ENCODE measurements around the gene INSYN2B. TPM values are rescaled to one million over a fixed set of nuclear protein-coding genes. Genes with fewer than 3 reads are reported as not detected.

The INSYN2B gene
- total RNA-seq, 1 experiment from 2014 or later: 1.5 TPM

GRCh38 chr5:169922474-169922873, 57.8 kb downstream of the INSYN2B start:
- H3K9ac ChIP-seq (ENCODE audit: low read length): no peak overlapping the region
- H4K20me1 ChIP-seq (ENCODE audit: low read length): no peaks in the 10 kb centered on the region
- no peaks in the 10 kb centered on the region for H3F3A ChIP-seq (ENCODE audit: low read length, unreplicated experiment)
- peaks cover 25% of the 10 kb centered on the region for H3K4me1 ChIP-seq (ENCODE audit: insufficient read depth, low read length)
- H2AFZ ChIP-seq (ENCODE audit: low read length): no peak overlapping the region
- no peak for TF ChIP-seq EZH2 (IDR thresholded peaks at IDR 0.05; ENCODE audit: low read length, unreplicated experiment)
- no peak for TF ChIP-seq CTCF (conservative IDR thresholded peaks at IDR 0.05; ENCODE audit: low read depth, low read length)
- TF ChIP-seq EZH2phosphoT487 (IDR thresholded peaks at IDR 0.05; ENCODE audit: borderline replicate concordance, low read length): no peak
- ATAC-seq (no peak), DNase-seq (no peak)
- ChIA-PET CTCF (interaction anchor here (2.2 kb wide), 1 partner anchor 58 kb away, joined by 6 read pairs; the partner anchor contains the start of gene INSYN2B), POLR2A (ENCODE audit: unreplicated experiment) (interaction anchor here (0.6 kb wide), 1 partner anchor 206 kb away, joined by 3 read pairs; no protein-coding TSS in a partner anchor)
- BruUV-seq (replicated peaks): no TSS peak
- intact Hi-C loops (cut with micrococcal nuclease): loop anchor here (1.0 to 10.0 kb wide), 2 partner anchors 11 to 292 kb away; no protein-coding TSS in a partner anchor
- H3K9me3 ChIP-seq (ENCODE audit: low read length): no peaks in the 10 kb centered on the region
- H3K4me2 ChIP-seq (ENCODE audit: low read length): no peak overlapping the region
- H3K27ac ChIP-seq (ENCODE audit: low read length): no peak overlapping the region
- no peaks in the 10 kb centered on the region for H3K79me2 ChIP-seq (ENCODE audit: low read length)
- H3K9me2 ChIP-seq (replicated peaks; ENCODE audit: low read length): no peaks in the 10 kb centered on the region
- no peaks in the 10 kb centered on the region for H3K36me3 ChIP-seq (ENCODE audit: low read depth, low read length)
- no peaks in the 10 kb centered on the region for H3K27me3 ChIP-seq (ENCODE audit: low read length)
- no peak overlapping the region for H3K4me3 ChIP-seq (ENCODE audit: low read length)

GRCh38 chr5:169921949-169922348, 58.3 kb downstream of the INSYN2B start:
- ChIA-PET POLR2A (ENCODE audit: unreplicated experiment) (no interaction called here), CTCF (interaction anchor here (2.2 kb wide), 1 partner anchor 59 kb away, joined by 6 read pairs; the partner anchor contains the start of gene INSYN2B)
- H3K4me3 ChIP-seq (ENCODE audit: low read length): no peak overlapping the region
- H3K27ac ChIP-seq (ENCODE audit: low read length): no peak overlapping the region
- H3F3A ChIP-seq (ENCODE audit: low read length, unreplicated experiment): no peaks in the 10 kb centered on the region
- H3K9me3 ChIP-seq (ENCODE audit: low read length): no peaks in the 10 kb centered on the region
- H3K9ac ChIP-seq (ENCODE audit: low read length): no peak overlapping the region
- no peaks in the 10 kb centered on the region for H3K36me3 ChIP-seq (ENCODE audit: low read depth, low read length)
- ATAC-seq: peak; percentile 72
- no peaks in the 10 kb centered on the region for H4K20me1 ChIP-seq (ENCODE audit: low read length)
- H3K9me2 ChIP-seq (replicated peaks; ENCODE audit: low read length): no peaks in the 10 kb centered on the region
- no peaks in the 10 kb centered on the region for H3K79me2 ChIP-seq (ENCODE audit: low read length)
- H2AFZ ChIP-seq (ENCODE audit: low read length): no peak overlapping the region
- TF ChIP-seq CTCF (conservative IDR thresholded peaks at IDR 0.05; ENCODE audit: low read depth, low read length) (no peak), EZH2 (IDR thresholded peaks at IDR 0.05; ENCODE audit: low read length, unreplicated experiment) (no peak), EZH2phosphoT487 (IDR thresholded peaks at IDR 0.05; ENCODE audit: borderline replicate concordance, low read length) (no peak)
- no peak overlapping the region for H3K4me2 ChIP-seq (ENCODE audit: low read length)
- intact Hi-C loops (cut with micrococcal nuclease): loop anchor here (1.0 to 10.0 kb wide), 2 partner anchors 11 to 293 kb away; no protein-coding TSS in a partner anchor
- H3K4me1 ChIP-seq (ENCODE audit: insufficient read depth, low read length): peaks cover 25% of the 10 kb centered on the region
- no TSS peak for BruUV-seq (replicated peaks)
- H3K27me3 ChIP-seq (ENCODE audit: low read length): no peaks in the 10 kb centered on the region
- peak; percentile 25 for DNase-seq

DNA sequence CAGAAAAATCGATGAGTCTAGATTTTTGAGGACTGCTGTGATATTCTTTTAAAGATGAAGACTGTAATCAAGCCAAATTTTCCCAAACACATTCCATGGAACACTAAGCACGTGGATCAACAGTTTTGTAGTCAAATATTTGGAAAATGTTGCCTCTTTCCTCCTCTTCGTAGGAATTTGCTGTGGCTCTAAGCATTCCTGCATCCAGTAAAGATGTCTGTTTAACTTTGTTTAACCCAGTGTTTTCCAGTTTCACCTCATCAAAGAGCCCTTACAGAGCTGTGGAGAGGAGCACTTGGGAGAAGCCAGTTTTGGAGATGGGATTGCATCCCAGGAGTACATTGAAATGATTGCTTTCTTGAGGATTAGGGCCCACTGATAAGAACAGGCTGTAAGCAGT, 58.9 kb downstream of the INSYN2B start:
- ChIA-PET POLR2A (ENCODE audit: unreplicated experiment) (no interaction called here), CTCF (no interaction called here)
- H3K4me3 ChIP-seq (ENCODE audit: low read length): no peak overlapping the region
- DNase-seq (no peak), ATAC-seq (no peak)
- H3K4me2 ChIP-seq (ENCODE audit: low read length): no peak overlapping the region
- TF ChIP-seq EZH2 (IDR thresholded peaks at IDR 0.05; ENCODE audit: low read length, unreplicated experiment): no peak
- TF ChIP-seq CTCF (conservative IDR thresholded peaks at IDR 0.05; ENCODE audit: low read depth, low read length): no peak
- TF ChIP-seq EZH2phosphoT487 (IDR thresholded peaks at IDR 0.05; ENCODE audit: borderline replicate concordance, low read length): no peak
- intact Hi-C loops (cut with micrococcal nuclease): loop anchor here (10.0 kb wide), 1 partner anchor 293 kb away; no protein-coding TSS in a partner anchor
- H3K79me2 ChIP-seq (ENCODE audit: low read length): no peaks in the 10 kb centered on the region
- no peaks in the 10 kb centered on the region for H3K9me3 ChIP-seq (ENCODE audit: low read length)
- H3F3A ChIP-seq (ENCODE audit: low read length, unreplicated experiment): no peaks in the 10 kb centered on the region
- H3K36me3 ChIP-seq (ENCODE audit: low read depth, low read length): no peaks in the 10 kb centered on the region
- peaks cover 28% of the 10 kb centered on the region for H3K4me1 ChIP-seq (ENCODE audit: insufficient read depth, low read length)
- no peaks in the 10 kb centered on the region for H4K20me1 ChIP-seq (ENCODE audit: low read length)
- no peaks in the 10 kb centered on the region for H3K9me2 ChIP-seq (replicated peaks; ENCODE audit: low read length)
- no TSS peak for BruUV-seq (replicated peaks)
- H3K27me3 ChIP-seq (ENCODE audit: low read length): no peaks in the 10 kb centered on the region
- H3K27ac ChIP-seq (ENCODE audit: low read length): no peak overlapping the region
- H2AFZ ChIP-seq (ENCODE audit: low read length): no peak overlapping the region
- no peak overlapping the region for H3K9ac ChIP-seq (ENCODE audit: low read length)
